Activated CD4-positive, alpha-beta memory T cell treated with anti-CD3 and anti-CD28 coated beads, Interleukin-2, amount 10 ng/mL, durations not matched to agents 7 days and 5 days (primary cell): ENCODE data around the gene SLC35E4. TPM values are rescaled to one million over a fixed set of nuclear protein-coding genes. Genes with fewer than 3 reads are reported as not detected.

Source experiments
- CTCF ChIA-PET: fragments of 350-600 bp; sonication (Branson Sonifier 250); formaldehyde crosslinking; loops from one replicate; lab custom pipeline; 2021; ENCODE audit warnings: antibody characterized with exemption, inconsistent platforms; lab: Charles Lee
- POLR2A ChIA-PET: fragments of 350-600 bp; sonication (Branson Sonifier 250); formaldehyde crosslinking; loops from one replicate; lab custom pipeline; 2021; ENCODE audit warnings: antibody characterized with exemption; lab: Charles Lee
- DNase-seq: peaks from one replicate; pipeline ENCODE4 v3.0.0-alpha.2; 2020
- H3K27ac Mint-ChIP-seq: one replicate; pipeline ENCODE4 v1.8.0; 2021; ENCODE audit warnings: mild to moderate bottlenecking, mixed read lengths
- H3K27me3 Mint-ChIP-seq: one replicate; pipeline ENCODE4 v1.8.0; 2021; ENCODE audit warnings: mixed read lengths
- H3K36me3 Mint-ChIP-seq: one replicate; pipeline ENCODE4 v1.8.0; 2021; ENCODE audit warnings: low read depth, mixed read lengths
- H3K4me1 Mint-ChIP-seq: one replicate; pipeline ENCODE4 v1.8.0; 2021; ENCODE audit warnings: mixed read lengths
- H3K4me3 Mint-ChIP-seq: one replicate; pipeline ENCODE4 v1.8.0; 2021; ENCODE audit warnings: mild to moderate bottlenecking, mixed read lengths
- H3K9me3 Mint-ChIP-seq: one replicate; pipeline ENCODE4 v1.8.0; 2021; ENCODE audit warnings: mixed read lengths
- total RNA-seq, 2 experiments: library from RNA; stranded (reverse); gene quantifications; one replicate each; pipeline ENCODE4 v1.2.3, GENCODE V29; 2021

Gene SLC35E4
- total RNA-seq, 2 experiments from 2014 or later = 5.3 to 5.8 TPM

- POLR2A ChIA-PET = no interaction called here
- peaks cover 3% of the 10 kb centered on the region for H3K4me1 Mint-ChIP-seq
- CTCF ChIA-PET = interaction anchor here (1.1 kb wide), 1 partner anchor 73 kb away, joined by 3 read pairs; no protein-coding TSS in a partner anchor
Measured at GRCh38 chr22:30680991-30681770, 45.6 kb downstream of the SLC35E4 start.

GRCh38 chr22:30681831-30682230 lies 46.2 kb downstream of the SLC35E4 start:
- POLR2A ChIA-PET = no interaction called here
- no peak for DNase-seq
- Mint-ChIP-seq H3K36me3 (no peaks in the 10 kb centered on the region), H3K27ac (no peak overlapping the region), H3K9me3 (no peaks in the 10 kb centered on the region), H3K27me3 (peaks cover 20% of the 10 kb centered on the region), H3K4me1 (peaks cover 3% of the 10 kb centered on the region), H3K4me3 (no peak overlapping the region)
- CTCF ChIA-PET = interaction anchor here (1.1 kb wide), 1 partner anchor 73 kb away, joined by 3 read pairs; no protein-coding TSS in a partner anchor

More at GRCh38 chr22:30680991-30681770, 45.6 kb downstream of the SLC35E4 start:
- no peak overlapping the region for H3K27ac Mint-ChIP-seq
- H3K9me3 Mint-ChIP-seq = no peaks in the 10 kb centered on the region
- H3K27me3 Mint-ChIP-seq = peaks cover 26% of the 10 kb centered on the region
- DNase-seq = no peak
- H3K36me3 Mint-ChIP-seq = no peaks in the 10 kb centered on the region
- H3K4me3 Mint-ChIP-seq = no peak overlapping the region

GRCh38 chr22:30685178-30685577 lies 49.6 kb downstream of the SLC35E4 start:
- no peak overlapping the region for H3K27ac Mint-ChIP-seq
- H3K27me3 Mint-ChIP-seq = peaks cover 2% of the 10 kb centered on the region
- H3K4me3 Mint-ChIP-seq = no peak overlapping the region
- DNase-seq = no peak
- ChIA-PET POLR2A (no interaction called here), CTCF (interaction anchor here (0.7 kb wide), 1 partner anchor 17 kb away, joined by 3 read pairs; no protein-coding TSS in a partner anchor)
- no peaks in the 10 kb centered on the region for H3K36me3 Mint-ChIP-seq
- no peaks in the 10 kb centered on the region for H3K9me3 Mint-ChIP-seq
- H3K4me1 Mint-ChIP-seq = peaks cover 2% of the 10 kb centered on the region

- H3K4me3 Mint-ChIP-seq = no peak overlapping the region
- H3K27ac Mint-ChIP-seq = no peak overlapping the region
- H3K27me3 Mint-ChIP-seq = peaks cover 2% of the 10 kb centered on the region
- CTCF ChIA-PET = interaction anchor here (0.7 kb wide), 1 partner anchor 996 kb away, joined by 3 read pairs; no protein-coding TSS in a partner anchor
- H3K4me1 Mint-ChIP-seq = peaks cover 2% of the 10 kb centered on the region
- DNase-seq = no peak
- H3K36me3 Mint-ChIP-seq = no peaks in the 10 kb centered on the region
- H3K9me3 Mint-ChIP-seq = no peaks in the 10 kb centered on the region
- POLR2A ChIA-PET = no interaction called here
Measured at GRCh38 chr22:30687358-30687757, 51.8 kb downstream of the SLC35E4 start.

GRCh38 chr22:30689622-30690021 lies 54.0 kb downstream of the SLC35E4 start:
- Mint-ChIP-seq H3K4me1 (peaks cover 12% of the 10 kb centered on the region), H3K36me3 (no peaks in the 10 kb centered on the region), H3K9me3 (no peaks in the 10 kb centered on the region), H3K27me3 (peaks cover 2% of the 10 kb centered on the region), H3K4me3 (no peak overlapping the region), H3K27ac (no peak overlapping the region)
- no peak for DNase-seq
- CTCF ChIA-PET = interaction anchor here (0.6 to 1.4 kb wide), 3 partner anchors 55 to 66 kb away, joined by 3 to 5 read pairs (median 3); no protein-coding TSS in a partner anchor
- POLR2A ChIA-PET = no interaction called here

- Mint-ChIP-seq H3K4me1 (peaks cover 23% of the 10 kb centered on the region), H3K36me3 (no peaks in the 10 kb centered on the region), H3K9me3 (no peaks in the 10 kb centered on the region), H3K27me3 (no peaks in the 10 kb centered on the region), H3K27ac (no peak overlapping the region), H3K4me3 (no peak overlapping the region)
- POLR2A ChIA-PET = interaction anchor here (1.0 kb wide), 1 partner anchor 24 kb away, joined by 3 read pairs; no protein-coding TSS in a partner anchor
- CTCF ChIA-PET = interaction anchor here (0.9 to 1.4 kb wide), 2 partner anchors 57 to 64 kb away, joined by 3 to 5 read pairs; no protein-coding TSS in a partner anchor
- no peak for DNase-seq
Measured at GRCh38 chr22:30691204-30691603, 55.6 kb downstream of the SLC35E4 start.

GRCh38 chr22:30694171-30694639 lies 58.6 kb downstream of the SLC35E4 start:
- Mint-ChIP-seq H3K9me3 (no peaks in the 10 kb centered on the region), H3K4me1 (peaks cover 25% of the 10 kb centered on the region), H3K4me3 (peak overlapping the region; percentile 87), H3K36me3 (no peaks in the 10 kb centered on the region), H3K27me3 (no peaks in the 10 kb centered on the region), H3K27ac (peak overlapping the region; percentile 53)
- ChIA-PET CTCF (interaction anchor here (0.6 to 1.7 kb wide), 3 partner anchors 60 to 228 kb away, joined by 3 to 11 read pairs (median 5); no protein-coding TSS in a partner anchor), POLR2A (interaction anchor here (1.0 to 2.4 kb wide), 7 partner anchors 12 to 59 kb away, joined by 3 to 11 read pairs (median 4); no protein-coding TSS in a partner anchor)
- peak; percentile 69 for DNase-seq

GRCh38 chr22:30694640-30695350 lies 59.2 kb downstream of the SLC35E4 start, which contains the start of gene OSBP2:
Gene OSBP2, plus strand, starts transcription at chr22:30694874. Its CDS starts 36 bp downstream, at chr22:30694910.
- ChIA-PET POLR2A (interaction anchor here (0.6 to 2.4 kb wide), 8 partner anchors 11 to 60 kb away, joined by 3 to 11 read pairs (median 4); no protein-coding TSS in a partner anchor), CTCF (interaction anchor here (1.4 to 1.7 kb wide), 4 partner anchors 60 kb away, joined by 3 to 11 read pairs (median 5); no protein-coding TSS in a partner anchor)
- Mint-ChIP-seq H3K27me3 (no peaks in the 10 kb centered on the region), H3K4me3 (peak within 1 kb of the TSS; percentile 87), H3K4me1 (peaks cover 23% of the 10 kb centered on the region), H3K36me3 (no peaks in the 10 kb centered on the region), H3K27ac (peak within 1 kb of the TSS; percentile 53), H3K9me3 (no peaks in the 10 kb centered on the region)
- DNase-seq = peak; percentile 46

GRCh38 chr22:30695351-30695851 lies 59.8 kb downstream of the SLC35E4 start:
- peaks cover 23% of the 10 kb centered on the region for H3K4me1 Mint-ChIP-seq
- H3K27me3 Mint-ChIP-seq = no peaks in the 10 kb centered on the region
- H3K27ac Mint-ChIP-seq = no peak overlapping the region
- ChIA-PET POLR2A (interaction anchor here (0.6 to 2.4 kb wide), 3 partner anchors 15 to 48 kb away, joined by 3 to 11 read pairs (median 3); no protein-coding TSS in a partner anchor), CTCF (interaction anchor here (1.1 to 1.4 kb wide), 3 partner anchors 50 to 60 kb away, joined by 4 to 6 read pairs (median 5); no protein-coding TSS in a partner anchor)
- no peaks in the 10 kb centered on the region for H3K9me3 Mint-ChIP-seq
- DNase-seq = no peak
- H3K36me3 Mint-ChIP-seq = no peaks in the 10 kb centered on the region
- H3K4me3 Mint-ChIP-seq = peak overlapping the region; percentile 73

GRCh38 chr22:30695871-30696655 lies 60.5 kb downstream of the SLC35E4 start:
- Mint-ChIP-seq H3K27ac (no peak overlapping the region), H3K36me3 (no peaks in the 10 kb centered on the region), H3K4me3 (peak overlapping the region; percentile 73), H3K9me3 (no peaks in the 10 kb centered on the region), H3K4me1 (peaks cover 23% of the 10 kb centered on the region), H3K27me3 (no peaks in the 10 kb centered on the region)
- no peak for DNase-seq
- CTCF ChIA-PET = interaction anchor here (1.1 to 1.4 kb wide), 3 partner anchors 49 to 61 kb away, joined by 4 to 6 read pairs (median 5); no protein-coding TSS in a partner anchor
- POLR2A ChIA-PET = interaction anchor here (1.2 to 2.4 kb wide), 2 partner anchors 14 to 48 kb away, joined by 3 to 11 read pairs; no protein-coding TSS in a partner anchor
